MV-4-11 (cell line): ENCODE measurements around the gene RUVBL1.
A peak's percentile ranks its signal among the peaks of the same experiment; 100 is the strongest.

Source experiments
- DNase-seq: peaks from one replicate; lab custom pipeline; 2025; lab: John Stamatoyannopoulos, UW

Gene RUVBL1

GRCh38 chr3:128133273-128133883 lies 9.8 kb upstream of the RUVBL1 start:
- peak; percentile 36 for DNase-seq

GRCh38 chr3:128131897-128132646 lies 8.5 kb upstream of the RUVBL1 start:
- no peak for DNase-seq

- DNase-seq = peak; percentile 18
These were observed 4.6 kb upstream of the RUVBL1 start for GRCh38 chr3:128128251-128128650.

- DNase-seq = no peak
These were observed 3.6 kb upstream of the RUVBL1 start for GRCh38 chr3:128127236-128127635.

GRCh38 chr3:128123156-128123537 lies 465 bp downstream of the RUVBL1 start:
- no peak for DNase-seq

GRCh38 chr3:128122013-128122412 lies 1.6 kb downstream of the RUVBL1 start:
- DNase-seq = no peak

- no peak for DNase-seq
These were observed 9.5 kb downstream of the RUVBL1 start for GRCh38 chr3:128113817-128114794.

GRCh38 chr3:128112357-128112968 lies 11.1 kb downstream of the RUVBL1 start:
- DNase-seq = peak; percentile 87

GRCh38 chr3:128111147-128111546 lies 12.5 kb downstream of the RUVBL1 start:
- DNase-seq = no peak

GRCh38 chr3:128107834-128108233 lies 15.8 kb downstream of the RUVBL1 start:
- no peak for DNase-seq

GRCh38 chr3:128103136-128103676 lies 20.4 kb downstream of the RUVBL1 start:
- no peak for DNase-seq

- no peak for DNase-seq
These were observed 23.0 kb downstream of the RUVBL1 start for GRCh38 chr3:128100638-128101037.

- no peak for DNase-seq
These were observed 23.5 kb downstream of the RUVBL1 start for GRCh38 chr3:128100161-128100560.

GRCh38 chr3:128098234-128098633 lies 25.4 kb downstream of the RUVBL1 start:
- DNase-seq = no peak

- peak; percentile 47 for DNase-seq
These were observed 28.3 kb downstream of the RUVBL1 start for GRCh38 chr3:128095222-128095703.

- DNase-seq = peak; percentile 20
These were observed 29.1 kb downstream of the RUVBL1 start for GRCh38 chr3:128094295-128095151.

GRCh38 chr3:128091586-128091985 lies 32.0 kb downstream of the RUVBL1 start:
- no peak for DNase-seq

- DNase-seq = no peak
These were observed 34.5 kb downstream of the RUVBL1 start for GRCh38 chr3:128089135-128089534.

GRCh38 chr3:128084675-128085021 lies 39.0 kb downstream of the RUVBL1 start:
- DNase-seq = no peak

- no peak for DNase-seq
These were observed 39.5 kb downstream of the RUVBL1 start for GRCh38 chr3:128083980-128084674.
